SU-DHL-6 (cell line): ENCODE measurements around the gene GART.

ENCODE experiments used
- CTCF ChIP-seq: fragments of 200-600 bp; sonication (generic); IDR thresholded peaks from one replicate; pipeline ENCODE4 v1.5.1; 2017; ENCODE audit warnings: antibody characterized with exemption, mild to moderate bottlenecking, low read length, moderate library complexity; ENCODE audit not compliant: insufficient read depth, poor library complexity, severe bottlenecking
- EZH2phosphoT487 ChIP-seq: fragments of 200-600 bp; sonication (generic), shearing (Covaris generic); conservative IDR thresholded peaks from 2 replicates; pipeline ENCODE4 v1.6.1; 2018; ENCODE audit warnings: mild to moderate bottlenecking, antibody characterized with exemption, low read length, moderate library complexity, mixed read lengths

GRCh38 chr21:33537212-33537611, 4.7 kb downstream of the GART start:
- TF ChIP-seq CTCF = no peak
- TF ChIP-seq EZH2phosphoT487 = no peak
